Right forelimb (tissue), 1 donor: ENCODE measurements around the gene NBEA.
"Not testable (repeated sequence)": the region's sequence is repeated elsewhere in the genome, so short reads cannot be mapped to it uniquely, and the experiment has no call there.

Source experiments
- DNase-seq: peaks from one replicate; pipeline ENCODE4 v3.0.0-alpha.2; 2018

NBEA gene, protein sequence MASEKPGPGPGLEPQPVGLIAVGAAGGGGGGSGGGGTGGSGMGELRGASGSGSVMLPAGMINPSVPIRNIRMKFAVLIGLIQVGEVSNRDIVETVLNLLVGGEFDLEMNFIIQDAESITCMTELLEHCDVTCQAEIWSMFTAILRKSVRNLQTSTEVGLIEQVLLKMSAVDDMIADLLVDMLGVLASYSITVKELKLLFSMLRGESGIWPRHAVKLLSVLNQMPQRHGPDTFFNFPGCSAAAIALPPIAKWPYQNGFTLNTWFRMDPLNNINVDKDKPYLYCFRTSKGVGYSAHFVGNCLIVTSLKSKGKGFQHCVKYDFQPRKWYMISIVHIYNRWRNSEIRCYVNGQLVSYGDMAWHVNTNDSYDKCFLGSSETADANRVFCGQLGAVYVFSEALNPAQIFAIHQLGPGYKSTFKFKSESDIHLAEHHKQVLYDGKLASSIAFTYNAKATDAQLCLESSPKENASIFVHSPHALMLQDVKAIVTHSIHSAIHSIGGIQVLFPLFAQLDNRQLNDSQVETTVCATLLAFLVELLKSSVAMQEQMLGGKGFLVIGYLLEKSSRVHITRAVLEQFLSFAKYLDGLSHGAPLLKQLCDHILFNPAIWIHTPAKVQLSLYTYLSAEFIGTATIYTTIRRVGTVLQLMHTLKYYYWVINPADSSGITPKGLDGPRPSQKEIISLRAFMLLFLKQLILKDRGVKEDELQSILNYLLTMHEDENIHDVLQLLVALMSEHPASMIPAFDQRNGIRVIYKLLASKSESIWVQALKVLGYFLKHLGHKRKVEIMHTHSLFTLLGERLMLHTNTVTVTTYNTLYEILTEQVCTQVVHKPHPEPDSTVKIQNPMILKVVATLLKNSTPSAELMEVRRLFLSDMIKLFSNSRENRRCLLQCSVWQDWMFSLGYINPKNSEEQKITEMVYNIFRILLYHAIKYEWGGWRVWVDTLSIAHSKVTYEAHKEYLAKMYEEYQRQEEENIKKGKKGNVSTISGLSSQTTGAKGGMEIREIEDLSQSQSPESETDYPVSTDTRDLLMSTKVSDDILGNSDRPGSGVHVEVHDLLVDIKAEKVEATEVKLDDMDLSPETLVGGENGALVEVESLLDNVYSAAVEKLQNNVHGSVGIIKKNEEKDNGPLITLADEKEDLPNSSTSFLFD (N-terminal part only)

DNA sequence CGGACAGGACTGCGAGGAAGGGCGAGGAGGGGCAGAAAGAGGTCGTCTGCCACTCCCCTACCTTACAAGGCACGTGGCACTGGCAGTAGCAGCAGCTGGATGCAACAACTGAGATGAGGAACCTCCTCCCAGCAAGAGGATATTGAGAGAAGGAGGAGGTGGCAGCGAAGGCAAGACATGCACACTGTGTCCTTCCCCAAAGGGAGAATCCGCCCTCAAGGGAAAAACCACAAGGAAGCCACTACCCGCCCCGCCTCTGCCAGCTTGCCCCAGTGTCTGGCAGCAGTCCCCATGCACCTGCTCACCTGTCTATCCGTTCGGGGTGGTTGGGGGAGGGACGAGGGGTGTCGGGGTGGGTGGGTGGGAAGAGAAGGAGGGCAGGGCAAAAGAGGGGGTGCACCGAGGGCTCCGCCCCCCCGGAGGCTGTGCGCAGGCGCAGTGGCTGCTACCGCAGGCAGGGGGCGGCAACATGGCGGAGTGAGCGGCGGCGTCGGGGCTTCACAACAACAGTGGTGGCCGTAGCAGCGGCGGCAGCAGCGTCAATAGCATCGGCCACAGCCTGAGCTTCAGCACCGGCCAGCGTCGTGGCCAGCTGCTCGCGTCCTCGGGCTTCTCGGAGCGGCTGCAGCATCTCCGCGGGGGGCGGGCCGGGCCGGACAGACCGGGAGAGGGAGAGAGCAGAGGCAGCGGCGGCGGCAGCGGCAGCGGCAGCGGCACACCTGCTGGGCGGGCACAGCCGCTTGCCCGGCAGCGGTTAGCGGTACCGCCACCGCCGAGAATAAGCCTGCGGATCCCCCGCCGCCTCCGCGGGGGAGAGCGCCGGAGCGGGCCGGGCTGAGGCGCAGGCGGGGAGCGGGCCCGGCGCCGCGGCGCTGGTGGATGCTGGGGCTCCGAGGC is at the start of gene NBEA:
NBEA (plus strand) TSS at position 436 of the 897 bp plus-strand sequence. CDS start 551 bp downstream, outside the sequence.
- DNase-seq, result peak; percentile 90

DNA sequence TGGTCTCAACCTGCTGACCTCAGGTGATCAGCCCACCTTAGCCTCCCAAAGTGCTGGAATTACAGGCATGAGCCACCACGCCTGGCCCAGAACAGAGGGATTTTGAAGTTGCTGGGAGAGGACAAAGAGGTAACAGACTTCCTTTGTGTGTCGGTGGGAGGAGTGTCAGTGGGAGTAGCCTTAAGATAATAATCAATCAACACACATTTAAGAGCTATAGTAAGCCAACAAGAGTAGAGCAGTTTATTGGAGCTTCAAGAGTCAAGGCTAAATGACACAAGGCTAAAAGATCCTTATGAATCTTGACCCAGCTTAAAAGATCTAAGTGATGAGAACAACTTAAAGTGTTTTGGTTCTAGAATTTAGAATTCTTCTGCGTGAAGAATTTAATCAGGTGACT is 47.3 kb upstream of the NBEA start:
- no peak for DNase-seq

DNA sequence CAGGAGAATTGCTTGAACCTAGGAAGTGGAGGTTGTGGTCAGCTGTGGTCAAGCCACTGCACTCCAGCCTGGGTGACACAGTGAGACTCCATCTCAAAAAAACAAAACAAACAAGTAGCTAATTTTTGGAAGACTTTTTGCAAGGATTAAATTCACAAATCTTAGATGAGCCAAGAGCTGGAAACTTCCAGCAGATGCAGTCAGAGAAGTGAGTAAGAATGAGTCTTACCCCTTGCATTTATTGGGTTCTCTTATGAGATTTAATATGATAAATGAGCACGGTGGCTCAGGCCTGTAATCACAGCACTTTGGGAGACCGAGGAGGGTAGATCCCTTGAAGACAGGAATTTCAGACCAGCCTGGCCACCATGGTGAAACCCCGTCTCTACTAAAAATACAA is 44.9 kb upstream of the NBEA start:
- DNase-seq, result no peak

DNA sequence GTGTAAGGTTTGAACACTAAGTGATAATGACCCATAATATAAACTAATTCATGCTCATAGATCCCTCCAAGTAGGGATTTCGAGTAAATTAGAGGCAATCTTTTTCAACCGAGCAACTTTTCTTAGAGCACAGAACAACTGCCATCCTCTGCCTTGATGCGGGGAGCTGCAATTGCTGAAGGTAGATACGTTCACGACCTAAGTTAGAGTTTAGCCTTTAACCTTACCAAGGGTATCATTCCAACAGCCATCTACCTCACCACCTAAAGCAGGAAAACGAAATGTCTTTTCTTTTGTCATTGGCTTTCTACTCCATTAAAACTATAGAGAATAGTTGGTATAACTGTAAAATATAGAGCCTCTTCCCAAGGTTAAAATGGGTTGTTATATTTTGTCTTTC is 42.2 kb upstream of the NBEA start:
- no peak for DNase-seq

DNA sequence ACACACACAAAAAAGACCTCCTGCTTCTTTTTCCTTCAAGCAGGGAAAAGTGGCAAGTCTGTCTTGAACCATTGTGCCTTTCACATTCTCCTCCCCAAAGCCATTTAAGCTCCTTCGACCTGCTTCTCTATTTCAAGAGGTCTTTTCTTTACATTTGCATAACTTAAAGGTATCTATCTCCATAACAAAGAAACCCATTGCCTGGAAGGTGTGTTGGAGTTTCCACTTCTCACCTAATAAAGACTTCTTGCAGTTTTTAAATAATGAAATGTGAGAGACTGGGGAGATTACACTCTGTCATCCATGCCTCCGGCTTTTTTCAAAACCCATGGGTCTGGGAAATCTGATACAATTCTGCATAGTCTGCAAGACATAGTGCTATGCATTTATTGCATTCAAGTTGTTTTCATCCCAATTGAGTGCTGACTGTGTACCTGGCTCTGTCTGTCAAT is 41.8 kb upstream of the NBEA start:
- no peak for DNase-seq

DNA sequence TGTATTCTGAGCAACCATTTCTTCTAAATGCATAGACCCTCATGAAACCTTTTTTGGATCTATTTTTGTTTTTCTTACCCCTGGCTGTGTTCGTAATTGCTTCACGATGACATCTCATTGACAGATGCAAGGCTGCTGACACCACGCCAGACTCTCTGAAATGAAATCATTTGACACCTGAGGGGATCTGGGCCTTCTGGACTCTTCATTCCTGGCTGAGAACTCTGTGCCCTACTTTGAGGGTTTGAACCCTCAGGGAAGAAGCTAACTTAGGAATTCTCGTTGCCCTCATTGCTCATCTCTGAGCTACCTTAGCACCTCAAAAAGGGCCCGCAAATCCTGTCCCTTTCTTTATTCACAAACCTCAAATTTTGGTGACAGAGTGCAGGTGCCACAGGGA is 40.5 kb upstream of the NBEA start:
- no peak for DNase-seq

DNA sequence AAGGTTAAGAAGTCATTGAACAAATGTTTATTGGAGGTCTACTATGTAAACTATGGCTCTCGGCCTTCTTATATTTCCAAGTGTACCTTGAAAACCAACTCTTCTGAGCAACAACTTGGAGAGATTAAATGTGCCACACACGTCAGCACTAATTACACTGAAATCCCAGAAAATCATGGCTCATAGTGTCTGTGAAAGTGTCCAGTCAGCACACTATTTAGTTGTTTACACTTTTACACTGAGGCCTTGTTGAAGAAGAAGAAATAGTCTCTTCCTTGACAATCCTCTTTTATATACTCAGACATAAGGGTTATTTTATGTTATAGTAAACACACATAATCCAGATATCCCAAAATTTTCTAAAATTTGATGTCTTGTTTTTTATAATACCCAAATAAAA is 30.9 kb upstream of the NBEA start:
- DNase-seq, result no peak

DNA sequence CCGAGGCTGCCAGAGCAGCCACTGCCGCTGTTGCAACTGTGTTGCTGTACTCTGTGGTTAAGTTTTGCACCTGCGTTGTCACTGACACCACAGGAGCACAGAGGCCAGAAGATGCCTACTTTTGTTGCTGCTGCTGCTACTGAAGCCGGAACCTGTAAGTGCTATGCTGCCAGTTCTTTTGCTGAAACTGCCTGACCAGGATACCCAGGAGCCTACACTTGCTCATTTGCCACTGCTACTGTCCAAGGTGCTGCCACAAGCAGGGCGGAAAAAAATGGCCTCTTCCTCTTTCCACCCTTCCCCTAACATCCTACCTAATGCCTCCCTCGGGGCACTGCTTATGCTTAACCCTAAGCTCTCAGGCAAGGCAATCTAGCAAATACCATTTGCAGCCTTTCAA is 29.0 kb upstream of the NBEA start:
- DNase-seq, result peak; percentile 47

DNA sequence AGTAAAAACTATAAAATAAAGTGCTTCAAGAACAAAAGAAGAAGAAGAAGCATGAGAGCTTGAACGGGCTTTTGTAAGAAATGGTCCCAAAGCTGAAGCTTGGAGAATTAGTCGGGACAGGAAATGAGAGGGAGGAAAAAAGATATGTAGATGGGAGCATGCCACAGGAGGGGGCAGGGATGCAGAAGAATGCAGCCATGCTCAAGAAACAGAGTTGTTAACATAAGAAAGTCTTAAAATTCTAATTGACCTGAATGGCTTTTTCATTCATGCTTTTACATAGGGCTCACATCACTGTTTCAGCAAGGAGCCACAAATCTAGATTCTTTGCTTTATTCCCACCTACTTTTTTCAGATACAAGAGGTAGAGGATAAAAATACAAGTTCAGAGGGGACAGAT is 27.7 kb upstream of the NBEA start:
- DNase-seq, result no peak

DNA sequence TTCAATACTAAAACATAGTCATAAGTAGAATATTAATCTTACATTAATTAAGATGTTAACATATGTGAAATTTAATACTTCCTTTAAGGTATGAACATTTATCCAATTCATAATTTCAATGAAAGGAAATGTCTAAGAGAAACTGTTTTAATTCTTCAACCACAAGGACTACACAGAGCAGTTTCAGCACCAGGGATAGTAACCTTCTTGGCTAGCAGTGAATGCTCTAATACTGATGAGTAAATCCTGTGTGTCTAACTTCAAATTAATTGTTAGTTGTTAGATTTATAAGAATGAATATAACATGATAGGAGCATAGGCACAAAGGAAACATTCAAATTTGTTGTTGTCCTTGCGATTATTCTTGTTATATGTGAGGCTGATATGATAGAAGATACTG is 15.6 kb upstream of the NBEA start:
- no peak for DNase-seq

DNA sequence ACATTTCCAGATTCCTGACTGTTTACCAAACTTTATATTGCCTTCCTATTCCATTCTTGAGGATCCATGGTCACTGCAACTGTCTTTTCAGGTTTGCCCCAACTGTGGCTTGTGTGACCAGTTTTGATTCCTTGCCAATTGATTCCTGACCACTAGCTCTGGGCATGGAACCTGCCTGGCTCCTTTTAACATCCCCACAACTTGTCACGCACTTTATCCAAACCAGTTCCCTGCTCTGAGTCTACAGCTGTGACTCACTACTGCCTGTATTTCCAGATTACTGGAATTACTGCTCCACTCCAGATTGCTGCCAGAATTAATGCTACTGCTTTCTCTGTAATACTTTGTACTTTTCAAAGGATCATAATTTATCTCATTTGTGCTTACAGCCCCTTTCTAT is 13.4 kb upstream of the NBEA start:
- DNase-seq, result not testable (repeated sequence)

DNA sequence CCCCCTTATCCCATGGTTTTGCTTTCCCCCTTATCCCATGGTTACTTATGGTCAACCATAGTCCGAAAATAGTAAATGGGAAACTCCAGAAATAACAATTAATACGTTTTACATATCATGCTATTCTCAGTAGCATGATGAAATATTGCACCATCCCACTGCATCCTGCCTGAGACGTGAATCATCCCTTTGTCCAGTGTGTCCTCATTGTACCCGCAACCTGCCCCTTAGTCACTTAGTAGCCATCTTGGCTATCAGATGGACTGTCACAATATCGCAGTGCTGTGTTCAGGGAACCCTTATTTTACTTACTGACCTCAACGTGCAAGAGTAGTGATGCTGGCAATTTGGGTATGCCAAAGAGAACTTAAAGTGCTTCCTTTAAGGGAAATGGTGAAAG is 10.5 kb upstream of the NBEA start:
- no peak for DNase-seq

DNA sequence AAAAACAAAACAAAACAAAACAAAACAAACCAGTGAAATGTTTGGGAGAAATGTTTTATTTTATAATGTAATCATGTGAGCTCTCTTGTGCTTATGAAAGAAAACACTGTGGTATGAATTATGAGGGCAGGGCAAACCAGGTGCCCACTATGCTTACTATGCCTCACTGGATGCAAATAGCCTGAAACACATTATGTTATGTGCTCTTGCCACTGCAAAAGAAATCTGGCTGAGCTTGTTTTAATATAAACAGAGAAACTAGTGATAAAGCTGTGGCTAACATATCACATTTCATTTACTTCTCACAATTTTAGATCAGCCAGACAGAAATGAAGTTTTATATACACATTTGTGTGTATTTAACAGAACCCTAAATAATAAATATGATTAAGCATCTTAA is 8.7 kb upstream of the NBEA start:
- no peak for DNase-seq

DNA sequence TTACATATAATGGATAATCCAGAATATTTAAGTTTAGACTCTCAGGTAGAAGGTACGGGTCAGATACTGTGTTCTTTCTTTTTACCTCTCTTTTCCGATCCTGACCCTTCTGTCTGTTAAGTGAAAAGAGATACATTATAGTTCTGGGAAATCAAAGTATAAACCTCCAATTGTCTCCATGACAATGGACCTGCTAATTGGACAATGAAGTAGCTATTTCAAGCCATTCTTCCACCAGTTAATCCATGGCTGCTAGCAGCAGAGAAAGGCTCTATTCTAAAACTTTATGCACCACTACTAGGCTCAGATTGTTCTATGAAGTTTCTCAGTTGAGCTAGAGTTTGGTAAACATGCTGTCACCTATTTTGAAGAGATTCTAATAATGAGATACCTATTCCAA is 8.3 kb upstream of the NBEA start:
- DNase-seq, result no peak

DNA sequence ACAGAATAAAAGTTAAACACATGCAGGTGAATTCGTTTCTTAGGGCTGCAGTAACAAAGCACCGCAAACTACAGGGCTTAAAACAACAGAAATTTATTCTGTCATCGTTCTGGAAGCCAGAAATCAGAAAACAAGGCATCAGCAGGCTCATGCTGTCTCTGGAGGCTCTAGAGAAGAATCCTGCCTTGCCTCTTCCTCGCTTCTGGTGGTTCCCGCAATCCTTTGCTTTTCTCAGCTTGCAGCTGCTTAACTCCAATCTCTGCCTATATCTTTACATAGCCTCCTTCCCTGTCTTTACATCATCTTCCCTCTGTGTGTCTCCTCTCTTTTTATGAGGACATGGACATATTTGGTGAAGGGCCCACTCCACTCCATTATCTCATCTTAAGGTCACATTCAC is 6.2 kb upstream of the NBEA start:
- no peak for DNase-seq

DNA sequence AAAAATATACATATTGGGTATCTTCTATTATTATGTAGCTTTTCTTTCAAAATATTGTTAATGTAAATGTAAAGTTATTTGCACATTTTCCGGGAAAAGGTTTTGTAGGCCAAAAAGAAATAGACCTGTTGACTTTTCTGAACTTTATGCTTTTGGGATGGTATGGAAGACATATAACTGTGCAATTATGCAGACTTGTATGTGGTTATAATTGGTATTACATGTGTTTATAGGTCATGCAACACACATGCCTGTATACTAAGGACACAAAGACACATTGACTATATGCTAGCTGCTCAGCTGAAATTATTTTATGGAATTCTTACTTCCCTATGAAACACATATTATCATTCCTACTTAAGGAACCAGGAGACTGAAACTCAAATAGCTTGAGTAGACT is 2.3 kb upstream of the NBEA start:
- DNase-seq, result no peak

DNA sequence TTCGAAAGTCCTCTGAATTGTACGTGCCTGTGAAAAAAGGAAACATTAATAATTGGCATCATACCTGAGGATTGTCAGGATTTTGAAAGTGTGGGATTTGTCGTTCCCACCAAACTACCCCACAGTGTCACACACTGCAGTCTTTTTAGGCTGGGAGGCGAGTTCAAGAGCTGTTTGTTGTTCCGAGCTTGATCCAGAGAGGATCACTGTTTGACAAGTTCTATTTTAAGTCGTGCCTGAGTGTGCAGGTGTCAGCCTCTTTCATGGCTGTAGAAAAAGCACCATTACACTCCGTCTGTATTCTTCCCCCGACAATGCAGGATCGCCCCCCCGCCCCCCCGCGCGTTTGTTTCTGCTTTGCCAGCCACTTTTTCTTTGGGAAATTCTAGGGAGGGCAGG is 635 bp upstream of the NBEA start:
- no peak for DNase-seq

DNA sequence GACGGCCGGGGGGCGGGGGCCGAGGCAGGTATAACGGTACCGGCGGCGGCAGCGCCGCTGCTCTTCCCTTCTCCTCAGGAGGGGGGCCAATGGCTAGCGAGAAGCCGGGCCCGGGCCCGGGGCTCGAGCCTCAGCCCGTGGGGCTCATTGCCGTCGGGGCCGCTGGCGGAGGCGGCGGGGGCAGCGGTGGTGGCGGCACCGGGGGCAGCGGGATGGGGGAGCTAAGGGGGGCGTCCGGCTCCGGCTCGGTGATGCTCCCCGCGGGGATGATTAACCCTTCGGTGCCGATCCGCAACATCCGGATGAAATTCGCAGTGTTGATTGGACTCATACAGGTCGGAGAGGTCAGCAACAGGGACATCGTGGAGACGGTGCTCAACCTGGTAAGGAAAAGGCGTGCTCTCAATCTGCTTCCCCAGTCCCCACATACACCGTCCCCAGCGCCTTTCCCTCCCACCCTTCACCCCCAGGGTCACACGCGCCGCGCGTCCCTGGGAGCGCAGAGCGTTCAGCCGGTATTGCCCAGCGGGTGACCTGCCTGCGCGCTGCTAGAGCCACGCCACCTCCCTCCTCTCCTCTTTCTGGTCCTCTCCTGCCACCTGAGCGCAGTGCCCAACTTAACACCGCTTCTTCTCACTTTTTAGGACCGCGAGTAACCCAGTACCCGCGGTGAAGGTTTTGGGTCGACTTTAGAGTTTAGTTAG is 814 bp downstream of the NBEA start:
- DNase-seq, result peak; percentile 57

DNA sequence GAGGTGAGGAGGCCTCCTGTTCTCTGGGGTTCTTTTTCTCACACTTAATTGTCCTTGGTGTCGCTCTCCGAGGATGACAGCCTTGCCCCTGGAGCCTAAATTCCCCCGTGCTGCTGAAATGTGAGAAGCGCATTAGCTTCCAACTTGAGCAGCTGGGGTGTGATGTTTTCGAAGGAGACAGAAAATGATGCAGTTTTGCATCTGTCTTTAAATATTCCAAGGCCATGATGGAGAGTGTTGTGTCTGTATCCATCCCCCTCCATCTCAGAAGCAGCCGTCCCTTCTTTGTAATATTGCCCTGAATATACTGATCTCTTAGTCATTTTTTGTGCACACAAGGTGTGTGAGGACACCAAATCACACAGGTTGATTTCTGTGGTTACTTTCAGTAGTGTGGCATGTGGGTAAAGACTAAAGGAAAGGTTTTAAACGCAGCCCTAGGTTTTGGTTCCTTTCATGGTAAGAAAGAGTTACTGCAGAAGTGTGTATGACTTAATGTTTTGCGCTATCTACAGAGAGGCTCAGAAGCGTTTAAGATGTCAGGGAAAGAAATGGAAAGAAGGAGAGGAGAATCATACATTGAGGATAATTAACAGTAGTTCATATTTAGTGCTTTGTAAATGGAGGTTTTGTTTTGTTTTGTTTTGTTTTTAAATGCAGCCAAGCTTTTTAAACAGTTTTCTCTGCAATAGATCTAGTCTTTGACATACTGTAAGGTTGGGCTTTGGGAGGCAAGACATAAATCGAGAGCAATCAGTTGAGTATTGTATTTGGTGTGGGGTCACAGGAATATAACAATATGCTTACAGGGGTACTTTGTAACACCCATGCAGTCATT is 1.6 kb downstream of the NBEA start:
- DNase-seq, result no peak

DNA sequence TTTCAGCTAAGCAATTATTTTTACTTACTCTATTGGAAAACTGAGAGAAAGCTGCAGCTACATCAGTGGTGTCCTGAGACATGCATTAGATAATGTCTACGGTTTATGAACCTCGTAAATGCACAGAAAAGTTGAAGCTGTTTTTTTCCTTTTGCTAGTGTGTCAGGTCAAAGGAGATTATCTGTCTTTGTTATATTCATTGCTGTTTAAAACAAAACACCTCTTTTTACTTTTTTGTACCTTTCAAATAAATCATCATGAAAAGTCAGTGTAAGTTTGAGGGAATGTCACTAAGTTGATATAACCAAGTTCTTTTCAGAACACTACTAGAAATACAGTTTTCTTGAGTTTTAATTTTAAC is 2.2 kb downstream of the NBEA start:
- DNase-seq, result no peak

DNA sequence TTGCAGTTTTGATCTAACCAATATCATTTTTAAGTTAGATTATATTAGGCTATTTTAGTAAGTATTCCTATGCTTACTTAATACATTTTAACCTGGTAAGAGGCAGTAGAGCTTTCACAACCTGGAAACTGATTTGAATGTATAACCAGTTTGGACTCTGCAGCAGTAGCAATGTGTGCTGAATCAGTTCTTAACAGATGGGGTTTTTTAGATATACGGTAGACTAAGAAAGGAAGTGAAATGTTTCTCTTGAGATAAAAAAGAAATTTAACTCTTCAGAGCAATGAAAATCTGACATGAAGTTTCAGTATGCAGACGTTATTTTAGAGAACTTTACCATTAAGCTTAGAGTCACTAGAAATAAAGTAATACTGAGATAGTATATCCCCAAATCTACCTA is 2.7 kb downstream of the NBEA start:
- no peak for DNase-seq
